GM21447 (cell line): ENCODE data around the gene GNAT2.
A peak's percentile ranks its signal among the peaks of the same experiment; 100 is the strongest.

ENCODE experiments used
- ATAC-seq: cut with Tn5 transposase; IDR thresholded peaks from one replicate; pipeline ENCODE4 v1.9.1; 2021; ENCODE audit not compliant: unreplicated experiment

Gene GNAT2

DNA sequence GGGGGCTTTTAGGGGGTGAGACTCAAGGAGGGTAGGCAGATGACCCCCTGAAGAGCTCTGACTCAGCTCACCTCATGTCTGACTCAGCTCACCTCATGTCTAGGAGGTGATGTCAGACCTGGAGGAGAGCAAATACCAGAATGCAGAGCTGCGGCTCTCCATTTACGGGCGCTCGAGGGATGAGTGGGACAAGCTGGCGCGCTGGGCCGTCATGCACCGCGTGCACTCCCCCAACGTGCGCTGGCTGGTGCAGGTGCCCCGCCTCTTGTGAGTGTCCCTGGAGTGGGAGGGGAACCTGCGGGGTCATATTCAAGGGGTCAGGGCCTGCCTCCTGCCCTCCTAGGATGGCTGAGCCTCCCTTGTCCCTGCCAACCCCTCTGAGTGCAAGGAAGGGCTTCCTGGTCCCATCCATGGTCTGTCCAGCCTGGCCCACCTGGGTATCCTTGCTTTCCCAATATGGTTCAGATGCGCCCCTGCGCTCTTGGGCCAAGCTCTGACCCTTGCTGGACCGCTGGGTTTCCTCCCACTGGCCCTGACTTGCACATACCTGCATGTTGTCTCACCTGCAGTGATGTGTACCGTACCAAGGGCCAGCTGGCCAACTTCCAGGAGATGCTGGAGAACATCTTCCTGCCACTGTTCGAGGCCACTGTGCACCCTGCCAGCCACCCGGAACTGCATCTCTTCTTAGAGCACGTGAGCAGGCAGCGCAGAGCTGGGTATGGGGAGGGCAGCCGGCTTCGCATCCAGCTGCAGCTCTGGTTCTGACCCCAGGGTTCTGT is 9.3 kb upstream of the GNAT2 start:
- no peak for ATAC-seq

DNA sequence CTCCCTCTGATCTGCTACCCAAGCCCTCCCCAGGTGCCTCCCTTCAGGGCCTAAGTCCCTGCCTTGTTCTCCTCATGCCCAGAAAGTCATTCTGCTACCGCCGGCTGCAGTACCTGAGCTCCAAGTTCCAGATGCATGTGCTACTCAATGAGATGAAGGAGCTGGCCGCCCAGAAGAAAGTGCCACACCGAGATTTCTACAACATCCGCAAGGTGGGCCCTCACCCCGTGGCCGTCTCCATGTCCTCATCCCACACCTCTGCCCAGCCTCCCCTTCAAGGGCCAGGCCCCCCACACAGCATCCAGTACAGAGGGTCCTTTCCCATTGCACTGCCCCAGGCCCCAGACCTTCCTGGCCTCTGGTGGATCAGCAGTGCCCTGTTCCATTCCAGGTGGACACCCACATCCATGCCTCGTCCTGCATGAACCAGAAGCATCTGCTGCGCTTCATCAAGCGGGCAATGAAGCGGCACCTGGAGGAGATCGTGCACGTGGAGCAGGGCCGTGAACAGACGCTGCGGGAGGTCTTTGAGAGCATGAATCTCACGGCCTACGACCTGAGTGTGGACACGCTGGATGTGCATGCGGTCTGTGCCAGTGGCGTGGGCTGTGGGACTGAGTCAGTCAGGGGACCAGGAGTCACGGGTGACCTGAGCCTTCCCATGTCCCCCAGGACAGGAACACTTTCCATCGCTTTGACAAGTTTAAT is 8.4 kb upstream of the GNAT2 start:
- no peak for ATAC-seq

DNA sequence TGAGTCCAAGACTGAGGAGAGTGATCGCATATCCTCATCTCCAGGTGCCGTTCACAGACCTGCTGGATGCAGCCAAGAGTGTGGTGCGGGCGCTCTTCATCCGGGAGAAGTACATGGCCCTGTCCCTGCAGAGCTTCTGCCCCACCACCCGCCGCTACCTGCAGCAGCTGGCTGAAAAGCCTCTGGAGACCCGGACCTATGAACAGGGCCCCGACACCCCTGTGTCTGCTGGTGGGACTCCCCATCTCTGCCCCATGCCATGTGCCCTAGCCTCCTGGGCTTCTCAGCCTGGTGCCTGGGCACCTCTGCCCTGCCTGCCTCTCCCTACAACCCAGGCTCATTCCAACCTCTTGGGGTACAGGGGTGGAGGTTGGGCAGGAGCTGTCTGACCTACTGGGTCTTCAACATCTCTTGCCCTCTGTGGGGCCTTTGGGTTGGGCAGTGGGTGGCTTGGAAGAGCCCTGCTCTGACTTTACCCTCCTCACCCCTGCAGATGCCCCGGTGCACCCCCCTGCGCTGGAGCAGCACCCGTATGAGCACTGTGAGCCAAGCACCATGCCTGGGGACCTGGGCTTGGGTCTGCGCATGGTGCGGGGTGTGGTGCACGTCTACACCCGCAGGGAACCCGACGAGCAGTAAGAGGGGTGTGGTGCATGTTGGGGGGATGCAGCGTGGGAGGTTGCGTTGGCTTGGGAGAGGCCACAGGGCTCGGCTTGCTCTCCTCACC is 7.4 kb upstream of the GNAT2 start:
- ATAC-seq: no peak

DNA sequence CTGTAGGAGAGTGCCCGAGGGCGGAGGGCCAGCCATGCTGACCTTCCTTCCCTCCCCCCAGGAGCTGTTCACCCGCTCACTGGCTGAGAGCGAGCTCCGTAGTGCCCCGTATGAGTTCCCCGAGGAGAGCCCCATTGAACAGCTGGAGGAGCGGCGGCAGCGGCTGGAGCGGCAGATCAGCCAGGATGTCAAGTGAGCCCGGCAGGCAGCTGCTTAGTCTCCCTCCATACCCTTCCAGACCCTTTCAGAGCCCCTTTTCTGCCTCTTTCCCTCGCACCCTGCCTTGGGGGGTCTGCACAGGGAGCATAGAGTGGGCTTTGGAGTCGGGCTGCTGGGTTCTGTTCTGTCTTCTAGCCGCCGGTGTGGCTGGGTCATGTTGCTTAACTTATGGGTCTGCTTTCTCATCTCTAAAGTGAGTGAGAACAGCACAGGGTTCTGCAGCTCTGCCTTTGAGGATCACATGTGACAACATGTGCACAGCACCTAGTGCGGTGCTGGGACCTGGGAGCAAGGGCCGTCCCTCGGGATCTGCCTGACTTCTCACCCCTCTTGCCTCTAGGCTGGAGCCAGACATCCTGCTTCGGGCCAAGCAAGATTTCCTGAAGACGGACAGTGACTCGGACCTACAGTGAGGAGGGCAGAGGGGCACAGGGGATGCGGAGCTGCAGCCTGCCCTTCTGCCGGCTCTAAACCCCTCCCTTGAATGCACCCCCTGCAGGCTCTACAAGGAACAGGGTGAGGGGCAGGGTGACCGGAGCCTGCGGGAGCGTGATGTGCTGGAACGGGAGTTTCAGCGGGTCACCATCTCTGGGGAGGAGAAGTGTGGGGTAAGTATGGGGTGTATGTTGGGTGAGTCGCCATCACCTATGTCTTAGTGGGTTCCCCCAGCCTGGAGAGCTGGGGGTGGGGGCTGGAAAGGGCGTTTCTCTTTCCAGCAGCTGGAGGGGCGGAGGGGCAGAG is 6.5 kb upstream of the GNAT2 start:
- no peak for ATAC-seq

- ATAC-seq: no peak
Measured at GRCh38 chr1:109625176-109625575, 5.8 kb upstream of the GNAT2 start.

GRCh38 chr1:109624201-109625010 is 5.0 kb upstream of the GNAT2 start:
- peak; percentile 34 for ATAC-seq

DNA sequence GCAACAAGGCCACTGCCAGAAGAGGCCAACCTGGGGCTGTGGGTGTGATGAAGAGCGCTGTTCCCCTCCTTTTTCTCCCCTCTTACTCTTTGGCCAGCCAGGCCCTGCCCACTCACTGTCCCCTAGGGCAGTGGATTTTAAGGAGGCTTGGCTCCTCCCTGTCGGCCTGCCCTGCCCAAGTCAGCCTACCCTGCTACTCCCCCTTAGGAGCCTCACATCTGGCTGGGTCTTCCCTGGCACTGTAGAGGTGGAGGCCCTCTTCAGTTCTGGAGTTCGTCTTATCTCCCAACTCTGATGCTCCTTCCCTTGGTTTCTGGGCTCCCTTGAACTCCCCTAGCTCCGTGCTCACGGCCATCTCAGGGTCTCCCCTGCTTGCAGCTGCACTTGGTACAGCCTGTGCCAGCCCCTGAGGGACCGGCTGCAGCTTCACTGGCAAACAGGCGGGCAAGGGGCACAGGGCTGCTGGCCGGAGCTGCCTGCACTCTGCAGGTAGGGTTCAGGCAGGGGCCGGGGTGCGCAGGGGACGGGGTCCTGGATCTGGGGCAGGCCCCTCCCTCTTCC is 4.3 kb upstream of the GNAT2 start:
- ATAC-seq: no peak

GRCh38 chr1:109622895-109623294 is 3.5 kb upstream of the GNAT2 start:
- no peak for ATAC-seq

DNA sequence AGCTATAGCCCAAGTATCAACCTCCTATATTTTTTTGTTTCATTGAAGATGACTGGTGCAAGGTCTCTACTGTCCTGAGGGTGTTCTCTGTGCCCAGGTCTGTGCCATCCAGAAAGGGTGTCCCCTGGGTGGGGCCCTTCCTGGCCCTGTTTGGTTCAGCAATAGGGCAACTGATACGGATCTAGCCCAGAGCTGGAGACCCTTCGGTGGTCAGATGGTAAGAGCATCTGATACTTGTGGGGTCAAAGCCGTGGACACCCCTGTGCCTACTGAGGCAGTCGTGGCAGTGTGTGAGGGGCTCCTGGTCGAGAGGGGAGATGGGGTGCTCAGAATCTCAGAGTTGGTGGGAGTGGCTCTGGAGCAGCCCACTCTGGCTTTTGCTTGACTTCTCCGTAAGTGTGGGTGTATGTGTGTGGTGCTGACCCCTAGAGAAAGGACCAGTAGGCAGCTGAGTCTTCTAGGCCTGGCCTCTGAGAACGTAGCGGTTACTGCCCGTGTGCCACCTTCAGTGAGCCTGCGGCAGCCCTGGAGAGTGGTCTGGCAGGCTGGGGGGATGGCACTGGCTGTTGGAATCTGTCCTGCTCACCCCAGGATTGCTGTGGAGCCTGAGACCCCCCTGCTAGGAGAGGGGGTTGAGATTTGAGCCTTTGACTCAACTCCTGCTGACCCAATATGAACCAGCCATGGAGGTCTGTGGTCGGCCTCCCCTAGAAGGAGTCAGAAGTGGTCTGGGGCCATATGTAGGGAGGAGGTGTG is 2.9 kb upstream of the GNAT2 start:
- ATAC-seq: no peak

GRCh38 chr1:109621379-109622136 is 2.1 kb upstream of the GNAT2 start:
- ATAC-seq: no peak

- ATAC-seq: peak; percentile 70
Measured at GRCh38 chr1:109620841-109621286, 1.4 kb upstream of the GNAT2 start.

DNA sequence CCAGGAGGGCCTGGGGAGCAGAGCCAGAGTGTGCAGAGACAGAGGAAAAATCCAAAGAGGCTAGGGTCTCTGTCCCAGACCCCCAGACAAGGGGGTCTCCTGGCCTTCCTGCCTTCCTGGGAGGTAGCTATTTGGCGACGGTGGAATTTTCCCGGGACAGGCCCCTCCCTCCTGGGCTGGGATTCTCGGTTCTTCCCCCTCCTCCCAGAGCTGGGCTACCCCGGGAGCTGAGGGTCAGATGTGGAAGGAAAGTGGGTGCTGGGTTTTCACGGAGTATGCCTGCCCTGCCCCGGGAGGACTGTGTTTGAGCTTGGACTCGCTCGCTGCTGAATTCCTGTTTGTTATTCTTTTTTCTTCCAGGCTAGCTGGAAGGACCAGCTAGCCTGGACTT is 980 bp upstream of the GNAT2 start:
- peak; percentile 0 for ATAC-seq

- no peak for ATAC-seq
Measured at GRCh38 chr1:109618661-109619575, 498 bp downstream of the GNAT2 start.

GRCh38 chr1:109617291-109617801 is 2.1 kb downstream of the GNAT2 start:
- no peak for ATAC-seq

GRCh38 chr1:109616391-109616790 is 3.0 kb downstream of the GNAT2 start:
- no peak for ATAC-seq

DNA sequence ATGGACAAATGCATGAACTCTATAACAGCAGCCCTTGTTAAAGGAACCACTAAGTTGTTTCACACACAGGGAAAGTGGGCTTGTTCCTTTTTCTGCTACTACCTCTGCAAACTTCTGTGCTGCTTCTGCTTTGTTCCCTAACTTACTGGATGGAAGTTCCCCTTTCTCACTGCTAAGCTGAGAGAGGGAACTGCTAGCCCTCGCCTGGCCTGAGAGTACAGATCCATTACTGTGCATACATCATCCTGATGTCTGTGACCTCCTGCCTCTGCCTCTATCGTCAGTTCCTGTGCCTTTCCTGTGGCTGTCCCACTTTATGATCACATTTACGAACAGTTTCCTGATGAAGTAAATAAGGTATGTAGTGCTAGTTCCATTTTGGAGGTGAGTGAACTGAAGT is 3.5 kb downstream of the GNAT2 start:
- no peak for ATAC-seq
